HCT116 (cell line): ENCODE measurements around the gene TPD52L2. TPM values are rescaled to one million over a fixed set of nuclear protein-coding genes. Genes with fewer than 3 reads are reported as not detected.

ENCODE experiments used
- ATAC-seq: fragments of 200-7000 bp; cut with Tn5 transposase; 2 replicates; pipeline ENCODE4 v1.9.1; 2020; ENCODE audit warnings: mild to moderate bottlenecking, moderate library complexity
- BruUV-seq: library from RNA; stranded (reverse); fragments of 400-500 nt; replicated peaks from 2 replicates; lab custom pipeline; 2021; lab: Mats Ljungman, UMichigan
- CTCF ChIA-PET: fragments of 300-600 bp; sonication (Branson Sonifier 250); formaldehyde crosslinking; loops from one replicate; lab custom pipeline; 2021; ENCODE audit warnings: antibody characterized with exemption; lab: Charles Lee
- POLR2A ChIA-PET: fragments of 300-600, 350-600 bp; sonication (Branson Sonifier 250); formaldehyde crosslinking; loops from one replicate; lab custom pipeline; 2021; ENCODE audit warnings: antibody characterized with exemption; lab: Charles Lee
- RAD21 ChIA-PET, 2 experiments: fragments of 300-600 bp; sonication (Branson Sonifier 250); formaldehyde crosslinking; loops; one replicate each; lab custom pipeline; 2023; ENCODE audit warnings: low total read pairs in 2 of 2; ENCODE audit not compliant: uncharacterized antibody in 2 of 2, unreplicated experiment in 2 of 2, low non-redundant PET in 1 of 2; lab: Charles Lee
- DNase-seq: peaks from one replicate; pipeline ENCODE4 v3.0.0-alpha.2; 2010; ENCODE audit warnings: low read depth, low spot score
- H2AFZ ChIP-seq: fragments of 200-600 bp; shearing (Covaris generic), sonication (generic); 2 replicates; pipeline ENCODE4 v1.6.1; 2017; ENCODE audit warnings: low read depth, mixed run types, mixed read lengths, antibody characterized with exemption, low read length; ENCODE audit not compliant: poor library complexity, severe bottlenecking
- H3K27ac ChIP-seq: 2 replicates; pipeline ENCODE4 v1.5.1; 2012; ENCODE audit warnings: low read depth, low read length
- H3K27me3 ChIP-seq: fragments of 200-600 bp; sonication (generic); 2 replicates; pipeline ENCODE4 v1.6.1; 2016; ENCODE audit warnings: mixed run types, low read length, mixed read lengths; ENCODE audit not compliant: insufficient read depth
- H3K36me3 ChIP-seq, 2 experiments: fragments of 200-500 bp in 1 of 2; fragments of 200-600 bp in 1 of 2; sonication (Bioruptor generic) in 1 of 2; sonication (generic) in 1 of 2; 2 replicates each; pipeline versions ENCODE4 v1.5.1 to v1.6.1; 2014 to 2016; ENCODE audit warnings: low read length in 2 of 2, inconsistent platforms in 1 of 2, mixed read lengths in 1 of 2, mixed run types in 1 of 2; ENCODE audit not compliant: insufficient read depth in 2 of 2, control insufficient read depth in 1 of 2
- H3K4me1 ChIP-seq, 2 experiments: fragments of 200-600 bp in 1 of 2; sonication (generic) in 1 of 2; 2 replicates each; pipeline versions ENCODE4 v1.5.1 to v1.6.1; 2012 to 2017; ENCODE audit warnings: low read length in 2 of 2, inconsistent platforms in 1 of 2, mild to moderate bottlenecking in 1 of 2, mixed read lengths in 1 of 2, mixed run types in 1 of 2, moderate library complexity in 1 of 2; ENCODE audit not compliant: insufficient read depth in 2 of 2, control insufficient read depth in 1 of 2
- H3K4me2 ChIP-seq: fragments of 200-600 bp; sonication (generic); 2 replicates; pipeline ENCODE4 v1.6.1; 2017; ENCODE audit warnings: mixed run types, low read length, mixed read lengths
- H3K4me3 ChIP-seq, 2 experiments: fragments of 200-600 bp in 1 of 2; sonication (generic) in 1 of 2; replicated peaks in 1 of 2; 2 replicates each; pipeline ENCODE4 v1.5.1; 2011 to 2016; ENCODE audit warnings: low read length in 2 of 2, control low read depth in 1 of 2, low read depth in 1 of 2, mild to moderate bottlenecking in 1 of 2, mixed read lengths in 1 of 2, mixed run types in 1 of 2
- H3K79me2 ChIP-seq: fragments of 200-600 bp; sonication (generic); 2 replicates; pipeline ENCODE4 v1.6.1; 2017; ENCODE audit warnings: mild to moderate bottlenecking, mixed run types, low read length, moderate library complexity, mixed read lengths; ENCODE audit not compliant: insufficient read depth
- H3K9ac ChIP-seq: fragments of 200-600 bp; sonication (generic); 2 replicates; pipeline ENCODE4 v1.6.1; 2016; ENCODE audit warnings: low read length, mixed read lengths
- H3K9me2 ChIP-seq: fragments of 200-600 bp; sonication (generic), shearing (Covaris generic); 2 replicates; pipeline ENCODE4 v1.6.1; 2017; ENCODE audit warnings: mixed run types, mild to moderate bottlenecking, moderate library complexity; ENCODE audit not compliant: insufficient read depth
- H3K9me3 ChIP-seq, 2 experiments: fragments of 200-500 bp in 1 of 2; fragments of 200-600 bp in 1 of 2; sonication (Bioruptor generic) in 1 of 2; sonication (generic) in 1 of 2; 2 replicates each; pipeline ENCODE4 v1.6.1; 2014 to 2017; ENCODE audit warnings: low read length in 2 of 2, mixed read lengths in 2 of 2, inconsistent platforms in 1 of 2, low read depth in 1 of 2, mild to moderate bottlenecking in 1 of 2, mixed run types in 1 of 2, moderate library complexity in 1 of 2; ENCODE audit not compliant: control insufficient read depth in 1 of 2, insufficient read depth in 1 of 2
- H4K20me1 ChIP-seq: fragments of 200-600 bp; sonication (generic), shearing (Covaris generic); 2 replicates; pipeline ENCODE4 v1.6.1; 2017; ENCODE audit warnings: mixed run types, mild to moderate bottlenecking, moderate library complexity; ENCODE audit not compliant: insufficient read depth
- CBX3 ChIP-seq: IDR thresholded peaks from 2 replicates; pipeline ENCODE4 v1.6.1; 2012; ENCODE audit warnings: low read depth
- EGR1 ChIP-seq: IDR thresholded peaks from 2 replicates; pipeline ENCODE4 v1.6.1; 2012; ENCODE audit warnings: low read depth
- ELF1 ChIP-seq: IDR thresholded peaks from 2 replicates; pipeline ENCODE4 v1.6.1; 2012; ENCODE audit warnings: low read depth, borderline replicate concordance
- EZH2phosphoT487 ChIP-seq: fragments of 200-600 bp; IDR thresholded peaks from 2 replicates; pipeline ENCODE4 v1.6.1; 2018; ENCODE audit warnings: antibody characterized with exemption, borderline replicate concordance
- POLR2AphosphoS5 ChIP-seq: IDR thresholded peaks from 2 replicates; pipeline ENCODE4 v1.6.1; 2011; ENCODE audit warnings: mild to moderate bottlenecking, low read depth, low read length, moderate library complexity
- RAD21 ChIP-seq: IDR thresholded peaks from 2 replicates; pipeline ENCODE4 v1.6.1; 2012; ENCODE audit warnings: low read depth, mild to moderate bottlenecking
- REST ChIP-seq: IDR thresholded peaks from 2 replicates; pipeline ENCODE4 v1.6.1; 2012; ENCODE audit warnings: low read depth
- SIN3A ChIP-seq: IDR thresholded peaks from 2 replicates; pipeline ENCODE4 v1.6.1; 2012; ENCODE audit warnings: low read depth
- YY1 ChIP-seq: IDR thresholded peaks from 2 replicates; pipeline ENCODE4 v1.6.1; 2011; ENCODE audit warnings: low read length, low read depth, moderate library complexity, mild to moderate bottlenecking; ENCODE audit not compliant: insufficient replicate concordance; ENCODE audit errors: extremely low read depth
- ZBTB33 ChIP-seq: IDR thresholded peaks from 2 replicates; pipeline ENCODE4 v1.6.1; 2011; ENCODE audit warnings: mild to moderate bottlenecking, low read length, moderate library complexity; ENCODE audit not compliant: insufficient replicate concordance; ENCODE audit errors: extremely low read depth
- ZNF274 ChIP-seq: fragments of 200-500 bp; sonication (Bioruptor generic); IDR thresholded peaks from 2 replicates; pipeline ENCODE4 v1.6.1; 2014; ENCODE audit warnings: mild to moderate bottlenecking, low read depth, low read length, inconsistent platforms
- intact Hi-C: fragments of 100-400 bp; cut with micrococcal nuclease; formaldehyde crosslinking; loops from 2 replicates; pipeline ENCODE4 v1.10.0; 2022
- total RNA-seq: library from RNA; stranded (reverse); gene quantifications from one replicate; pipeline ENCODE4 v1.2.1, GENCODE V29; 2021; ENCODE audit not compliant: unreplicated experiment
- TF ChIP-seq, protein P1 (sequence below), 3 experiments: fragments of 200-600 bp in 1 of 3; sonication (generic) in 1 of 3; IDR thresholded peaks in 2 of 3; conservative IDR thresholded peaks in 1 of 3; 2 replicates each; pipeline ENCODE4 v1.5.1; 2012 to 2017; ENCODE audit warnings: low read depth in 2 of 3, low read length in 2 of 3, antibody characterized with exemption in 1 of 3, borderline replicate concordance in 1 of 3, control low read depth in 1 of 3, mild to moderate bottlenecking in 1 of 3, mixed read lengths in 1 of 3, mixed run types in 1 of 3, moderate library complexity in 1 of 3; ENCODE audit not compliant: insufficient read depth in 1 of 3

TPD52L2 gene
- total RNA-seq, 1 experiment from 2014 or later: 149 TPM

DNA sequence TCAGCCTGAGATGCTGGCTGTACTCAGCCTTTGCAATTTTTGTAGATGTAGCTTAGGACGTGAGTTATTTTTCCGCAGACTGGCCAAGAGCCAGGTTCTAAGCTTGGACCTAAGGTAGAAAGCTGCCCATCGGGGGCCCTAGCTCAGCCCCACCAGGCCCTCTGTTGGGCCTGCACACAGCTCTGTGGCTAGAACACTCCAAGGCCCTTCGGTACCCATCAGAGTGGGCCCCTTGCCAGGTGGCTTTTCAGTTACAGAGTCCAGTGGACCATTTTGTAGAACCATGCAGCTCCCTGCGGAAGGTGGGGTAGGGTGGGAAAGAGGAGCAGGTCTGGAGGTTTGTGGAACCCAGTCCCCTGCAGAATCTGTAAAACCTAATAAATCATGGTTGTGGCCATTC is 68.6 kb downstream of the TPD52L2 start:
- Histone ChIP-seq H3K36me3 (peaks cover 23 to 25% of the 10 kb centered on the region in 2 experiments), H3K27me3 (no peaks in the 10 kb centered on the region), H3K9ac (no peak overlapping the region), H2AFZ (no peak overlapping the region), H3K9me2 (no peaks in the 10 kb centered on the region), H3K27ac (no peak overlapping the region), H4K20me1 (no peaks in the 10 kb centered on the region), H3K4me1 (no peaks in the 10 kb centered on the region), H3K4me2 (no peak overlapping the region), H3K79me2 (peaks cover 15% of the 10 kb centered on the region; the same call in 1 of the 2 replicates), H3K4me3 (no peak overlapping the region), H3K9me3 (no peaks in the 10 kb centered on the region)
- DNase-seq: no peak
- RAD21 ChIA-PET: no interaction called here
- no peak for ATAC-seq
- BruUV-seq: no TSS peak
- intact Hi-C loops: no loop called here
- TF ChIP-seq ELF1 (no peak), ZBTB33 (no peak), CBX3 (no peak), RAD21 (no peak), POLR2AphosphoS5 (no peak), EZH2phosphoT487 (no peak), SIN3A (no peak), YY1 (no peak), EGR1 (no peak), REST (no peak), ZNF274 (no peak)
- TF ChIP-seq, protein P1, sequence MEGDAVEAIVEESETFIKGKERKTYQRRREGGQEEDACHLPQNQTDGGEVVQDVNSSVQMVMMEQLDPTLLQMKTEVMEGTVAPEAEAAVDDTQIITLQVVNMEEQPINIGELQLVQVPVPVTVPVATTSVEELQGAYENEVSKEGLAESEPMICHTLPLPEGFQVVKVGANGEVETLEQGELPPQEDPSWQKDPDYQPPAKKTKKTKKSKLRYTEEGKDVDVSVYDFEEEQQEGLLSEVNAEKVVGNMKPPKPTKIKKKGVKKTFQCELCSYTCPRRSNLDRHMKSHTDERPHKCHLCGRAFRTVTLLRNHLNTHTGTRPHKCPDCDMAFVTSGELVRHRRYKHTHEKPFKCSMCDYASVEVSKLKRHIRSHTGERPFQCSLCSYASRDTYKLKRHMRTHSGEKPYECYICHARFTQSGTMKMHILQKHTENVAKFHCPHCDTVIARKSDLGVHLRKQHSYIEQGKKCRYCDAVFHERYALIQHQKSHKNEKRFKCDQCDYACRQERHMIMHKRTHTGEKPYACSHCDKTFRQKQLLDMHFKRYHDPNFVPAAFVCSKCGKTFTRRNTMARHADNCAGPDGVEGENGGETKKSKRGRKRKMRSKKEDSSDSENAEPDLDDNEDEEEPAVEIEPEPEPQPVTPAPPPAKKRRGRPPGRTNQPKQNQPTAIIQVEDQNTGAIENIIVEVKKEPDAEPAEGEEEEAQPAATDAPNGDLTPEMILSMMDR (IDR thresholded peaks at IDR 0.05 in 2 of 3, conservative IDR thresholded peaks at IDR 0.05 in 1 of 3; ENCODE audit: borderline replicate concordance in 1 of 3, insufficient read depth in 1 of 3, low read depth in 2 of 3, low read length in 2 of 3): no peak
- CTCF ChIA-PET: no interaction called here
- POLR2A ChIA-PET: no interaction called here
